HG02938 (cell line): Measurements from ENCODE around the gene TFEC.
"Not testable (repeated sequence)": the region's sequence is repeated elsewhere in the genome, so short reads cannot be mapped to it uniquely, and the experiment has no call there.

Experiments used
- ATAC-seq: cut with Tn5 transposase; IDR thresholded peaks from one replicate; pipeline ENCODE4 v1.9.1; 2021; ENCODE audit warnings: mild to moderate bottlenecking, moderate library complexity; ENCODE audit not compliant: unreplicated experiment

TFEC gene, protein sequence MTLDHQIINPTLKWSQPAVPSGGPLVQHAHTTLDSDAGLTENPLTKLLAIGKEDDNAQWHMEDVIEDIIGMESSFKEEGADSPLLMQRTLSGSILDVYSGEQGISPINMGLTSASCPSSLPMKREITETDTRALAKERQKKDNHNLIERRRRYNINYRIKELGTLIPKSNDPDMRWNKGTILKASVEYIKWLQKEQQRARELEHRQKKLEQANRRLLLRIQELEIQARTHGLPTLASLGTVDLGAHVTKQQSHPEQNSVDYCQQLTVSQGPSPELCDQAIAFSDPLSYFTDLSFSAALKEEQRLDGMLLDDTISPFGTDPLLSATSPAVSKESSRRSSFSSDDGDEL

DNA sequence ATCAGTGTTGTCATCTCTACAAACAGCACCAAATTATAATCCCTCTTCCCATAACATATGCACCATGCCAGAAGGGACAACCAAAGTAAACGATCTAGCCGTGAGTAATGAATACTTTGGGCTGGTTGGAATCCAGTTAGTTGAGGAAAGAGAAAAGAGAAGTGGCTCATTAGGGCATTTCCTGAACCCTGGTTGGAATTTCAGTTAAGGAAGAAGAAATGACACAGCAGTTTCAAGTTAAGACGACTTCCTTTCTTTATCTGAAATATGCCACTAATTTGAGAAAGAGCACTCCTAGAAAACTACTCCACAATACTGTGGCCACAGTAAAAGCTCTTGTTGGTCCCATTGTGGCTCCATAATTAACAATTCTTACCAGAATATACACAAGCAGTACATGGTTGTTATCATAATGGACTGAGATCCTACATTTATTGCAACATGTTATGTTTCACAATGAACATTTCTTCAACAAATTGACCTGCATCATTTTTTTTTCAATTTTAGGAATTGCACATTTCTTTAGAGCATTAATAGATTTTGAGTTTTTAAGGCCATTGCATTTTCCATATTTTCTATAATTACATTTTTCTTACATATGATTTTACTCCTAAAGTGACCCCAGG is at the start of gene TFEC:
Gene TFEC (minus strand): TSS at position 113 of the 626 bp plus-strand sequence. CDS start 46,322 bp downstream, outside the sequence.
- ATAC-seq = no peak

DNA sequence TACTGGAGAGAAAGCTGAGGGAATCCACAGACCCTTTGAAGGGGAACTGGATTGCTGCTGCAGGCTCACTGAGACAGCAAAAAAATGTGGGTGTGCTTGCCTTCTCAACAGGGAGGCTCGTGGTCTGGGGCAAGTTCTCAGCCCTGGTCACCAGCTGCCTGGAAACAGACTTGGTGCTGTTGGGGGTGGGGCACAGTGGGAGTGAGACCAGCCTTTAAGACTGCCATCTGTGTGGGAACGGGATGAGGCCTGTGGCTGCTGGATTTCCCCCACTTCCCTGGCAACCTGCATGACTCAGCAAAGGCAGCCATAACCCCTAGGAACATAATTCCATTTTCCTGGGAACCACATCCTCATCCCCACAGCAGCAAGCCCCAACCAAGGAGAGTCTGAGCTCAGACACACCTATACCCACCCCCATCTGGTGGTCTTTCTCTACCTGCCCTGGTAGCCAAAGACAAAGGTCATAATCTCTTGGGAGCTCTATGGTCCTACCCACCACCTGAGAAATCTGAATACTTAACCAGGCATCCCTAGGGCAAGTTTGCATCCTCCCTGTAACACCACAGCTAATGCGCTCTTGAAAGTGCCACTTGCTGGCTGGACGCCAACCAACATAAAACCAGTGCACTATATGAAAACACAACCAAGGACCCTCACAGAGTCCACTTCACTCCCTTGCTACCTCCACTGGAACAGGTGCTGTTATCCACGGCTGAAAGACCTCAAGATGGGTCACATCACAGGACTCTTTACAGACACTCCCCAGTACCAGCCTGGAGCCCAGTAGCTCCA is 45.0 kb upstream of the TFEC start:
- no peak for ATAC-seq

DNA sequence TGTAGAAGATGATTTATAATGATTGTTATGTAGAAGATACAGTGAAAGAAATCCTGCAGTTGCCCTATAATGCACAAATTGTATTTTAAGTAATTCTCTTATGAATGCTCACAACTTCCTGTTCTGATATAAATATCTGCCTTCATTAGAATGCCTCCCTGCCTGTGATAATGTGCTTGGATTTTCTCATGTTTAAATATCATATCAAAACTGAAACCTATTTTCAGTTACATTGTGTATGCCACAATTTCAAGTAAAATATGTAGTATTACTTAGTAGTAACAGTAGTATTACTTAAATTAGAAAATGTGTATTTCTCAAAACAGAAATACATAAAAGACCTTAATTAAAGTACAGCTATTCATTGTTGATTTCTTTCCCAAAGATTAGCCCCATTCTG is 41.1 kb upstream of the TFEC start:
- ATAC-seq = no peak

DNA sequence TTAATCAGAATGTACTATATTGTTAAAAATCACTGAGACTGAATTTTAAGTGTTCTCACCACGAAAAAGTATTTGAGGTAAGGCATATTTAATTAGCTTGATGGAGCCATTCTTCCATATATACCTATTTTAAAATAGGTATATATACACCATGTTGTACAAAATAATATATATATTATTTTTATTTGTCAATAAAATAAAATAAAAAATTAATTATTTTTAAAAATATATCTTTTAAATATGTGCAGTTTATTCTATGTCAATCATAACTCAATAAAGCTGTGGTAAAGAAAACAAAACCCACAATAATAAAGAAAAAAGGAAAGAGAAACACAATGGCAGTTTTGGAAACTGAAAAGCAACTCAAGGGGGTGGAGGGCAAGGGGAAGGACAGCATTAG is 33.6 kb upstream of the TFEC start:
- no peak for ATAC-seq

DNA sequence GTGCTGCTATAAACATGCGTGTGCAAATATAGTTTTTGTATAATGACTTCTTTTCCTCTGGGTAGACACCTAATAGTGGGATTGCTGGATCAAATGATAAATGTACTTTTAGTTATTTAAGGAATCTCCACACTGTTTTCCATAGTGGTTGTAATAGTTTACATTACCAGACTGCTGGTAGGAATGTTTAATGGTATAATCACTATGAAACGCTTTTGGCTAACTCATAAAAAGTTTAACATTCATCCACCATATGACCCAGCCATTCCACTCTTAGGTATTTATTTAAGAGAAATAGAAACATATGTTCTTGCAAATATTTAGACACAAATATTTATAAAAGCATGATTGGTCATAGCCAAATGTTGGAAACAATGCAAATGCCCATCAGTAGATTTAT is 32.1 kb upstream of the TFEC start:
- no peak for ATAC-seq

DNA sequence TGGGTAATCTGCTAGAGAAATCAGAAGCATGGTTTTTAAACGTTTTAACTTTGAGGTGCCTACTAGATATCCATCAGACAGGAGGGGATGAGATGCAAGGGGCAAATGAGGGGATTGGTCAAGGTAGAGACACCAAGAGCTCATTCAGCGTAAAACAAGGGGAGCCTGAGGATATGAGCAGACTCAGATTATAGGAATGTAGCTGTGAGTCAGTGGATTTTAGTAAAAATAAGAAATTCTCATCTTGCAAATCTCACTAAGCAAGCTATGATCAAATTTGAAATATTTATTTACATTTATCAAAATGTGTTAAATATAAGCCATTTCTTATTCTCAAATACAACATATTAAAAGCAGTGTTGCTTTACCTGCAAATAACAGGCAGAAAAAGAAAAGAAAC is 21.4 kb upstream of the TFEC start:
- no peak for ATAC-seq

DNA sequence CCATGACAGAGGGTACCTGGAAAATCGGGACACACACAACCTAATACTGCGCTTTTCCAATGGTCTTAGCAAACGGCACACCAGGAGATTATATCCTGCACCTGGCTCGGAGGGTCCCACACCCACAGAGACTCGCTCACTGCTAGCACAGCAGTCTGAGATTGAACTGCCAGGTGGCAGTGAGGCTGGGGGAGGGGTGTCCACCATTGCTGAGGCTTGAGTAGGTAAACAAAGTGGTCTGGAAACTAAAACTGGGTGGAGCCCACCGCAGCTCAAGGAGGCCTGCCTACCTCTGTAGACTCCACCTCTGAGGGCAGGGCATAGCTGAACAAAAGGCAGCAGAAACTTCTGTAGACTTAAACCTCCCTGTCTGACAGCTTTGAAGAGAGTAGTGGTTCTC is 16.7 kb upstream of the TFEC start:
- ATAC-seq = not testable (repeated sequence)

DNA sequence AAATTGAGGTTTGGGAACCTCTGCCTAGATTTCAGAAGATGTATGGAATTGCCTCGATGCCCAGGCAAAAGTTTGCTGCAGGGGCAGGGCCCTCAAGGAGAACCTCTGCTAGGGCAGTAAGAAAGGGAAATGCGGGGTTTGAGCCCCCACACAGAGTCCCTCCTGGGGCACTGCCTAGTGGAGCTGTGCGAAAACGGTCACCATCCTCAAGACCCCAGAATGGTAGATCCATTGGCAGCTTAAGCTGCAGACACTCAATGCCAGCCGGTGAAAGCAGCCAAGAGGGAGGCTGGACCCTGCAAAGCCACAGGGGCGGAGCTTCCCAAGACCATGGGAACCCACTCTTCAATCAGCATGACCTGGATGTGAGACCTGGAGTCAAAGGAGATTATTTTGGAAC is 15.0 kb upstream of the TFEC start:
- no peak for ATAC-seq

DNA sequence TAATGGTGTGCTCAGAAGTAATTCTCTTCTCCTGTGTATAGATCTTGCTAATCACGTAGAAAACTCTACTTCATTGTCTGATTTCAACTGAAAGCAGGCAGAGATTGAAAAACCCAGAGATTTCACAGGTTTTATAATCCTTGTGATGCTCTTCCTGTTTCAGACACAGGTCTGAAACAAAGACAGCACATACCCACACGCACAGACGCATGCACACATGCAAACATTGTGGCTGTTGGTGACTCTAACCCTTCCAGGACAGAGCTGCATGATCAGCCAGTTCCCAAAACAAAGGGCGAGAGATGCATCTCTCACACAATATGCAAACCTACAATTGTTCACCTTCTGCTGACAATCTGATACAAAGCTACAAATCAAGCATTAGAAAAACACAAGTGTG is 11.1 kb upstream of the TFEC start:
- ATAC-seq = peak; percentile 92

DNA sequence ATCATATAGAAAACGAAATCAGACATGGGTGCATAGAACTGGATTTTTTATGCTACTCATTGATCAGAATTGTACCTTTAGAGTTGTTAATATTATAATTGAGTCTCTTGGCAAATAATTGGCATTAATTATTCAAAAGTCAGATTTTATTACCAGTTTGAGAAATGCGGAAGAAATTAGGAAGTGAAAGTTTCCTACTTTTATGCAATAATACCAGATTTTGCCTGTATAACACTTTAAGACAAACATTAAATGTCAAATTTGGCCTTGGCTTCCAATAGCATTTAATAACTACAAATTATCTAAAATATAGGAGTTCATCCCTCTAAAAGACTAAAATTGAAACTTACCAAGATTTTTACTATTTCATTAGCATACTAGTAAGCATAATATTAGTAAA is 6.8 kb upstream of the TFEC start:
- no peak for ATAC-seq

DNA sequence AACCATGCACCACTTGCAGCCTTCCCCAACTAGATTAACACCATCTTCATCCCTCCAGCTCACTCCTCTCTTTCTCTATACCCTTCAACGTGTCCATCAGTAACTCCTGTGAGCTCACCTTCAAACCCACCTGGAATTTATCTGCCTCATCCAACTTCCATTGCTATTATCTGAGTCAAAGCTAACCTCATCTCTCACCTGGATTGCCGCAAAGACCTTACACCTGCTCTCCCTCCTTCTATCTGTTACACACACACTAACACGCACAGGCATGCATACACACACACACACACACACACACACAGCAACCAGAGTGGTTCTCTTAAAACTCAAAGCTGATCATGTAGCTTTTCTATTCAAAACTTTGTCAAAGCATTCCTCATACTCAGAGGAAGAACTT is 3.8 kb upstream of the TFEC start:
- ATAC-seq = no peak

DNA sequence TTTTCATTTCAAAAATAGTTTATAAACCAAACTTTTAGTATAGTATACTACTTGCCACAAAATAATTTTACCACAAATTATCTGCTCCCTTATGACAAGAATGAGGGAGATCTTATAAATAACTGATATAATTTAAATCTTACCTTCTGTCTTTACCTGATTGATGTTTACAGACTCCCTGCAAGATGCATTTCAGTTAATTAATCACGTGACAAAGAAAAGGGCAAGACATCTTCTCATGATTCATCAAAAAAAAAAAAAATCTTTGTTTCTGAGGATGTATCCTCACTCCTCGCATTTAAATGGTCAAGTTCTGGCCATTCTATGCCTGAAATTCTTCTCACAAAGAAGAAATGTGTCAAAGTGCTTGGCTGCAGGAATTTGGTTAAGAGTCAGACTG is 2.3 kb upstream of the TFEC start:
- no peak for ATAC-seq

DNA sequence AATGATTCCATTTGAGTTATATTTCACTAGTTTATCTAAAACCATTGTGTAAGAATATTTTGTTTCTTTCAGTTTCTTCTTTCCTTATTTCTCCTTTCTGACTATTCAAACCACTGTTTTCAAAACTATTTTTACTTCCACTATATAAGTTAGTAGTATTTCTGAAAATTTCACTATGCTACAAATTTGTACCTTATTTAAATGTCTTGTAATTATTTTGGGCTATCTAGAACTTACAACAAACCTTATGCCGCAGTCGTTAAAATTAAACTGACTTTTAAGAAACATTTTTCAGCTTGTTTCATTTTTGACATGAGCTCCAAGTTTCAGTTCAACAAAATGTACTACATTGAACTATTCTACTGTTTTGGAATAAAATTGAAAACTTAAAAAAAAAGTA is 1.8 kb downstream of the TFEC start:
- peak; percentile 46 for ATAC-seq

DNA sequence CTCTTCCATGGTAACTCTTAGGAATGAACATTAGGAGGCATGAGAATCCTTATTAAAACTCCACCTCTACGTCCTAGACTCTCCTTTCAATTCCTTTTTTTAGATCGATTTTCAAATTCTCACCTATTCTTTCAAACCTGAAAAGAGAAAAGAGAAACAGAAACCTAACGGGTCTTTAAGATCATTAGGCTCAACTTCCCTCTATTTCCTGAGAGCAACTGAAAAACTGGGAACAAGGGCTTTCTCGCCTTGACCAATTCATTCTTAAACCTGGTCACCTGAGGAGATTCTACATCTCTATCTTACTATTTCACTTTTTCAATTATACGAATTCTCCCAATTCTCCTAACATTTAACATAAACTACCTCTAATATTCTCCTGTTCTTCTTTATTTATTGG is 2.8 kb downstream of the TFEC start:
- ATAC-seq = no peak

DNA sequence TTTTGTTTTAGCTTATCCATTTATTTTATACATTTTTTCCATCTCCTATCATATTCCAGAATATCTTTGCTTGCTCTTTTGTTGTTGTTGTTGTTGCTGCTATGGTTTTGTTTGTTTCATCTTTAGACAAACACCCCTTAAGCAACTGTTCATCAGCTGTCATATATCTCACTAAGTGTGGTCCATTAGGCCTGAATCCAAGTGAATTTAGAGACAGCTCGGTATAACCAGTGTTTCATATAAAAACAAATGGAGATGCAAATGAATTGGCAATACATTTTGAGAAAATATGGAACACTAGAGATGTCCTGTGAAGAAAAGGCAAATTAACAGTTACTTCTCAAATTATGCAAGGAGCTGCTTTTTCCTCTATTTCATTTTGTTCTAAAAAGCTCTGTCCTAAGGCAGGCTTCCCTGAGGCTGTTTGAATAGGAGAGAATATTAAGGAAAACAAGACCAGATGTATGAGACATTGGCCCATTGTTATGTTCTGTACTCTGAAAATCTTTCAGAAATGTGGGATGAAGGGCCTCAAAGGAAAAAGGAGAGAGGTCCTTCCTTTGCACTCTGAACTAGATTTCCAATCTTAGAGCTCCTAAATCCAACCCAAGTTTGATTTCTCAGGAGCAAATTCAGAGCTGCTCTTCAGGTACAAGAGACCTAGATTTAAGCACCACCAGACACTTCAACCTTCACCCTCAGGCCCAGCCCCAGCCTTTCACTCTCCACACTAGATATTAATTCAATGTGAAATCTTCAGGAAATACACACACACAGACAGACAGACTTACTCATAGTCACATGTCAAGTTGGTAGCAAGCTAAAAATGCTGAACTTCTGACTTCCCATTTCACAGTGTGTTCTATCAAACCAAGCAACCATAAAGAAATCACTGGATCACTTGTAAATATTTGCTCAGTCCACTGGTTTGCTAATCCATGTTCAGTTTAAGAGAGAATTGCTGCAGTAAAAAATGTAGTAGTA is 5.4 kb downstream of the TFEC start:
- ATAC-seq = no peak

DNA sequence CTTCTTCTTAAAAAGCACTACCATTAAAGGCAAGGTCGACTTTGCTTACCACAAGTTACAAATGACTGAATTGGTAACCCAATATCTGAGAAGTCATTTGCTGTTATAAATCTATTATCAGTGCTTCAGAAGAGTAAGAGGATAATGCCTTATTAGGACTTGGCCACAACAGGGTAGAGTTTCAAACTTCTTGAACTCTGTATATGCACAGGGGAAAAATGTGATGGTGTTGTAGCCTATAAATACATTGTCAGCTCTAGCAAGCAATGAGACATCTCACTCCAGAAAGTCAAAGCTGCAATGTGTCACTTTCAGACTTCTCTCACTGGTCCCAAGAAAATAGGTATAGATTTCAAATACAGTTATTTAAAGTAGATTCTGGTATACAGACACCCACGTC is 9.3 kb downstream of the TFEC start:
- peak; percentile 66 for ATAC-seq

DNA sequence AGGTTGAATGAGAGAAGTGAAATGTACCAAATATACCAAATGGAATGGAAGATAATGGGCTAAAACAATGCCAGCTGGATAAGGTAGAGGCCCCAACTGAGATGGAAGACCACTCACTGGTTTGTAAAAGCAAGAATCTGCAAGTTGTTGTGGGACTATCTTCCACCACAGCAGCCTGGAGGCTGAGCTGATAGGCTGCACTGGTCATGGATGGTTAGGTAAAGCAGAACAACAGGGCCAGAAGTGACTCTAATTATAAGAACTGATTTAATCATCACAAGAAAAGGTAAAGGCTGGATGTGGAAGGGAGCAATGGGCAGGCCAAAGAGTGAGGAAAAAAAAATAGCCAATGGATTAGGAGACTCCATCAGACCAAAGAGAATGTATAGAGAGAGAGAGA is 11.8 kb downstream of the TFEC start:
- peak; percentile 27 for ATAC-seq

DNA sequence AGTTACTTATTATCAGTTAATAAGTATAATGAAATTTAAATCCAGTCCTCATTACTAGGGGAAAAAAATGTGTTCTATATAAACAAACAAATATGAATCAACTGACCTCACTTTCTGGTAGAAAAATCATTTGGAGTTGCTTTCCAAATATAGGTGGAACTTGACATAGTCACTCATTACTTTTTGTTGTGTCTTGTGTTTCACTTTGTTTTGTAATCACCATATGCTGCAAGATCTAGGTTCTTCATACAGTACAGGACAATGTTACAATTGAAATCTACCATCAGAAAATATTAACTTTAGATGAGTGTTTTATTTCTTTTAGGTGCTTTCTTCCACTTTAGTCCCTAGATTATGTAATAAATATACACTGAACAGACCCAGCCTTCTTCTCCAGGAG is 16.9 kb downstream of the TFEC start:
- no peak for ATAC-seq

DNA sequence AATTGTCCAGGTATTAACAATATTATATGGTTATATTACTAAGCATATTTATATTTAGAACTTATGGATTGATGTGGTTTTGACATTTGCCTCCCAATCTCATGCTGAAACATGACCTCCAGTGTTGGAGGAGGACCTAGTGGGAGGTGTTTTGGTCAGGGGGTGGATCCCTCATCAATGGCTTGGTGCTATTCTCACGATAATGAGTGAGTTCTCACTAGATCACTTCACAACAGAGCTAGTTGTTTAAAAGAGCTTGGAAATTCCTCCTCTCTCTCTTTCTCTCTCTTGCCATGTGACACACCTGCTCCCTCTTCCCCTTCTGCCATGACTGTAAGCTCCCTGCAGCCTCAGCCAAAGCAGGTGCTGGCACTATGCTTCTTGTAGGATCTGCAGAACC is 19.0 kb downstream of the TFEC start:
- no peak for ATAC-seq

DNA sequence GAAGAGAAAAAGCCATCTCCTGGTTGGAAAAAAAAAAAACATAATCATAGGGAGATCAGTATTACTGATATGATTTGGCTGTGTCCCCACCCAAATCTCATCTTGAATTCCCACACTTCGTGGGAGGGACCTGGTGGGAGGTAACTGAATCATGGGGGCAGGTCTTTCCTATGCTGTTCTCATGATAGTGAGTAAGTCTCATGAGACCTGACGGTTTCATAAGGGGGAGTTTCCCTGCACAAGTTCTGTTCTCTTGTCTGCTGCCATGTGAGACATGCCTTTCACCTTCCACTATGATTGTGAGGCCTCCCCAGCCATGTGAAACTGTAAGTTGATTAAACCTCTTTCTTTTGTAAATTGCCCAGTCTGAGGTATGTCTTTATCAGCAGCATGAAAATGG is 25.8 kb downstream of the TFEC start:
- not testable (repeated sequence) for ATAC-seq

DNA sequence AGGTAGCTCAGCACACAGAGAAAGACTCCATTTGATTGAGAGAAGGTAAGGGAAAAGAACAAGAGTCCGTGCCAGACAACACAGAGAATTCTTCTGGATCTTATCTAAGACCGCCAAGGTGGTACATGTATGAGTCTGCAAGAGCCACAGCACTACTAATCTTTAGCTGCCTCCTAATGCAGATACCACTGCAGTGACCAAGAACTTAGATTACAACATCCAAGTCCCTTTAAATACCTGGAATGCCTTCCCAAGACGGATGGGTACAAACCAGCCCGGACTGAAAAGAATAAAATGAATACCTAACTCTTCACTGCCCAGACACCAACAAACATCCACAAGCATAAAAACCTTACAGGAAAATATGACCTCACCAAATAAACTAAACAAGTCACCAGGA is 33.3 kb downstream of the TFEC start:
- no peak for ATAC-seq
